GM19238 (cell line): Measurements from ENCODE around the gene CHURC1.
"Not testable (repeated sequence)": the region's sequence is repeated elsewhere in the genome, so short reads cannot be mapped to it uniquely, and the experiment has no call there.

Experiments used
- DNase-seq: peaks from one replicate; pipeline ENCODE4 v3.0.0; 2011; ENCODE audit warnings: low spot score; ENCODE audit not compliant: insufficient read length

The CHURC1 gene

DNA sequence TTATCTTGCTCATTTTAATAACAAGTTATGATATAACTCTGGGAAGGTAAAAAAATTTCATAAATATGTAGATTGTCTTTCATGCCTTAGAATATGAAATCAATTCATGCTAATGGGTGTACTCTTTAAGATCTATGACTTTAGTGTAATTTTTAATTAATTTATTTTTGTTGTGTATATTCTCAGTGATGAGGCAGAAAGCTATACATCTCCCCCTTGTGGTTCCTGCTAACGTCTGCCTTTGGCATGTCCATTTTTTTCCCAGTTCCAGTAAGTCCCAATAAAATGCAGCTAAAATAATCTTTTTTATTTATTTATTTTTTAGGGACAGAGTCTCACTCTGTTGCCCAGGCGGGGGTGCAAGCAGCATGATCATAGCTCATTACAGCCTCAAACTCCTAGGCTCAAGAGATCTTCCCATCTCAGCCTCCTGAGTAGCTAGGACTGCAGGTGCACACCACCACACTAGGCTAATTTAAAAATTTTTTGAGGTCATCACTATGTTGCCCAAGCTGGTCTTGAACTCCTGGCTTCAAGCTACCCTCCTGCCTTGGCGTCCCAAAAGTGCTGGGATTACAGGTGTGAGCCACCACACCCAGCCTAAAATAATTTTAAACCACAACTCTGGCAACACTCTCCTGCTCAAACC, 3.3 kb upstream of the CHURC1 start:
- DNase-seq = no peak

DNA sequence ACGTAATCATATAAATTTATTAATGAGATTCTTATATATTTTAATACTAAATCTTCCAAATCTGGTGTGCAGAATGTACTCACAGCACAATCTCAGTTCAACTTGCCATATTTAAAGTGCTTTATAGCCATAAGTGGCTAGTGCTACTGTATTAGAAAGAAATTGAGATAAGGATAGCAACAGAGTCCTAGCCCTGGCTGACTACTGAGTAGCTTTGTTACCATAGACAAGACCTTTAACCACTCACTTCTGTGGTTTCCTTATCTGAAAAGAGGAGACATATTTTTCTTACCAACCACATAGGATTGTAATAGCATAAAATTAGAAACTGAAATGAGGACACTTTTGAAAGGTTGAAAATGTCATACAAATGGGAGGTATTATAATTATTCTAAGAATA, 2.0 kb upstream of the CHURC1 start:
- no peak for DNase-seq

DNA sequence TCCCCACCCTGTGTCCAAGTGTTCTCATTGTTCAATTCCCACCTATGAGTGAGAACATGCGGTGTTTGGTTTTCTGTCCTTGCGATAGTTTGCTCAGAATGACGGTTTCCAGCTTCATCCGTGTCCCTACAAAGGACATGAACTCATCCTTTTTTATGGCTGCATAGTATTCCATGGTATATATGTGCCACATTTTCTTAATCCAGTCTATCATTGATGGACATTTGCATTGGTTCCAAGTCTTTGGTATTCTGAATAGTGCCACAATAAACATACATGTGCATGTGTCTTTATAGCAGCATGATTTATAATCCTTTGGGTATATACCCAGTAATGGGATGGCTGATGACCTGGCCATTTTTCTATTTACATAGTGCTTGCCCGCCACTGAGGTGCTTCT, 778 bp upstream of the CHURC1 start:
- not testable (repeated sequence) for DNase-seq

DNA sequence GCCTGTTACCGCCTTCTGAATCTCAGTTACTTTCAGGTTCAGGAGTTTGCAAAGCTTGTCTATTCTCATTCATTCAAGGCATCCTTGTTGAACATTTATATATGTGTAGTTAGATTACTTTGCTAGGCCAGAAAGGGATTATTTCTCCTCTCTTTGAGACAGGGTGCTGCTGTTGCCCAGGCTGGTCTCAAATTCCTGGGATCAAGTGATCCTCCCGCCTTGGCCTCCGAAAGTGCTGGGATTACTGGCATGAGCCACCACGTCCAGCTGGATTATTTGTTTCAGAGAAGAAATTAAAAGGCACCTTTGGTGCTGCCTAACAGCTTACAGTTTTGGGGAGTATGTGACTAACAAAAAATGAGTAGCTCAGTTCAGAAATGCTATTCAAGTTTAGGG, 772 bp downstream of the CHURC1 start:
- no peak for DNase-seq

DNA sequence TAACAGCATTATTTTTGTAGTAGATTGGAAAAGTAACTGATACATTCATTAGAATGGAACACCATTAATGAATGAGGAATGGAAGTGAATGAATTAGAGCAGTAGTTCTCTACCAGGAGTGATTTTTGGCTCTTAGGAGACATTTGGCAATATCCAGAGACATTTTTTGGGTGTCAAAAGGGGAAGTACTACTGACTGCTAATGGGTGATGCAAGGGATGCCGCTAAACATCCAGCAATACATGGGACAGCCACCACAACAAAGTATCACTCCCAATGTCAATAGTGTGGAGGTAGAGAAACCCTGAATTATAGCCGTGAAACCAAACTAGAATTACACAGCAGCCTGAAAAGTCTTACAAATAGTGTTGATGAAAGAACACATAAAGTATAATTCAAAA, 1.5 kb downstream of the CHURC1 start:
- DNase-seq = no peak

DNA sequence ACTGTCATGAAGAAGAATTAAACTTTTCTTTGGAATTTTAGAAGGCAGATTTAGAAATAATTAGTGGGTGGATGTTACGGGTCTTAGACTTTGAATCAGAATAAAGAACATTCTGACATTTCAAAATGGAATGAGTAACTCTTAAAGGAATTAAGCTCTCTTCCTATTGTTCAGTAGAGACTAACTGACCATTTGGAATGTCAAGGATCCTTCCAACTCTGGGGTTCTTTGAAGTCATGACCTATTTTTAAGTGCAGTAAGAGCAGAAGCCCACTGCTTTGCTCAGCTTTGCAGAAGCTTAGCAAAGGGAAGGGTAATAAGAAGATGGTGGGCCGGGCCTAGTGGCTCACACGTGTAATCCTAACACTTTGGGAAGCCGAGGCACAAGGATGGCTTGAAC, 4.0 kb downstream of the CHURC1 start:
- no peak for DNase-seq

DNA sequence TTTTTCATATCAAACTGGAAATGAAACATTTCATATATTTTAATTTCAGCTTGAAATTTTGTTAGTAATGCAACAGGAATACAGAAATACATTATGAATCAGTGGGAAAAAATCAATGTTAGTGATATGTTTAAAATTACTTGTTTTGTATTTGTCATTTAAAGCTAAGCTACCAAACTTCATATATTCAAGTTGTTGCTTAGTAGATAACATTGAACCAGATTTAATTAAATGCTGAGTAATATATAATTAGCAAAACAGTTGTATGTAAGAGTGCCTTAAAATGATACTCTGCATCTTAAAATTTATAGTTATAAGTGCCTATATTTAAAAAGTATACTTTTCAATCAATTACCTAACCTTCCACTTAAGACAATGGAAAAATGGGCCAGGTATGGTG, 5.0 kb downstream of the CHURC1 start:
- no peak for DNase-seq

DNA sequence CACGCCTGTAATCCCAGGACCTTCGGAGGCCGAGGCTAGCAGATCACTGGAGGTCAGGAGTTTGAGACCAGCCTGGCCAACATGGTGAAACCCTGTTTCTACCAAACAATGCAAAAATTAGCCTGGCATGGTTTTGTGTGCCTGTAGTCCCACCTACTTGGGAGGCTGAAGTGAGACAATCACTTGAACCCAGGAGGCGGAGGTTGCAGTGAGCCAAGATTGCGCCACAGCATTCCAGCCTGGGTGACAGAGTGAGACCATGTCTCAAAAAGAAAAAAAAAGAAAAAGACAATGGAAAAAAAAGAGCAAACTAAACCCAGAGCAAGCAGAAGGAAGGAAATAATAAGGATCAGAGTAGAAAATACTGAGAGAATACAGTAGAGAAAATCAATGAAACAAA, 5.4 kb downstream of the CHURC1 start:
- DNase-seq = no peak

DNA sequence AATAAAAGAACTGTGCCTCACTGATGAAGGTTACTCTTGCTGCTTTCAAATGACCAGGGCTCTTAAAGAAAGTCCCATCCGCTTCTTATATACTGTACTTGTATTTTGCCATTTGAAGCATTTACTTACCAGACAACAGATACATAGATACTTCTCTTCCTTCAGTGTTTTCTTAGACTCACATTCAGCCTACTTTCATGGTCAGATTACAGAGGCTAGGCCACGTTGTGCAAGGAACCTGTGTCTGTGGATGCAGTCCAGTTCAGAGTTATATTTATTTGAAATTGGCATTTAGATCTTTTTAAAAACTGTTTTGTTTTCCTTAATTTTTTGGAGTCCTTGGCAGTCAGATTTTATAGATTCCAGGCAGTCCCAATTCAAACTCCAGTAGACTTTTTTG, 6.2 kb downstream of the CHURC1 start:
- DNase-seq = no peak

DNA sequence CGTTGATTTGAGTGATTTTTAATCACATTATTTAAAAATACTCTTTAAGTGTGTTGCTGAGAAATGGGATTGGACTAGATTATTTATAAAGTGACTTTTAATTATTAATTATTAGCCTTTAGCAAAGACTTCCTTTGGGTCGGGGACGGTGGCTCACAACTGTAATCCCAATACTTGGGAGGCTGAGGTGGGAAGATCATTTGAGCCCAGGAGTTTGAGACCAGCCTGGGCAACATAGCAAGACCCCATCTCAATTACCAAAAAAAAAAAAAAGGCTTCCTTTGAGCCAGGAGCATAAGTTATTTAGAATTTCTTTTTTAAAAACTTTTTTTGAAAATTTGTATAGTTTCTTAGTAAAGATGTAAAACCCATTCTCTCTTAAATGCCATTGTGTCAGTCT, 8.8 kb downstream of the CHURC1 start:
- no peak for DNase-seq

DNA sequence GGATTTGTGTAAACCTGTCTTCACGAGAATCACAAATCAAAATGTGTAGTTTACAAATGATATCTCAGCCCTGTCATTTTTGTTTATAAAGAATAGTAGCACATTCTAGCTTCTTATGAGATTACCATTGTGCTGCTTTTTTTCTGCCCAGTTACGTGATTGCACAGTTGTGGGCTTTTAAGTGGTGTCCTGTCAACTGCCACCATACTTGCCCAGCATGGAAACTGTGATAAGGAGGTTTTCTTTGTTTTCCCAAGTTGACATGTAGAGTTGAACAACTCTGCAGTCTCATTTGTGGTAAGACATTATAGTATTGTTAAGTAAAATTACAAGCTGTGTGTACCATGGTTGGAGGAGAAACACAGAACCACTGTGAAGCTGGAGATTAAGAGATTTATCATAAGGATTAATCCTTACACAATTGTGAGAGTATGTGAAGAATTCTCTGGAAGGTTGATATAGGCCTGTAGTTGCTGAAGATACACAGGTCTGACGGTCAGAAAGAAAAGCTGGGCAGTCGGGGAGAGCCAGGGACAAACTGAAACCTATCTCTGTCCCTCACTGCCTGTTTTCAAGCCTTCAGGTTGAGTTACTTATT, 12.2 kb downstream of the CHURC1 start:
- DNase-seq = no peak

DNA sequence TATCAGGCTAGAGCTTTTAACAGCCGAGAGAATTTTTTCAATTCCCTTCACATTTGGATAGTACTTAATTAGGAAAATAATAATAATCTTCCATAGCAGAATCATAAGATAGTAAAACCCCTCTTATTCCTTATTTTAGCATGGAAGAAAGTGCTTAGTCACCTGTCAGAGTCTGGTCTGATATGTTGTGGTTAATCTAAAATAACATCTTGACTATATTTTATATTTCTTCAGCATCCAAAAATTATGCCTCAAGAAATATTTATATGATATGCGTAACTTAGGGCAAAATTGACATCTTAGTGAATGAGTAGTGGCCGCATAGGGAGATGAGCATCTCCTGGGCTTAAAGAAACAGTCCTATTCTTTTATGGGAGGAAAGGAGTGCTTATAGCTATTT, 12.8 kb downstream of the CHURC1 start:
- DNase-seq = no peak

DNA sequence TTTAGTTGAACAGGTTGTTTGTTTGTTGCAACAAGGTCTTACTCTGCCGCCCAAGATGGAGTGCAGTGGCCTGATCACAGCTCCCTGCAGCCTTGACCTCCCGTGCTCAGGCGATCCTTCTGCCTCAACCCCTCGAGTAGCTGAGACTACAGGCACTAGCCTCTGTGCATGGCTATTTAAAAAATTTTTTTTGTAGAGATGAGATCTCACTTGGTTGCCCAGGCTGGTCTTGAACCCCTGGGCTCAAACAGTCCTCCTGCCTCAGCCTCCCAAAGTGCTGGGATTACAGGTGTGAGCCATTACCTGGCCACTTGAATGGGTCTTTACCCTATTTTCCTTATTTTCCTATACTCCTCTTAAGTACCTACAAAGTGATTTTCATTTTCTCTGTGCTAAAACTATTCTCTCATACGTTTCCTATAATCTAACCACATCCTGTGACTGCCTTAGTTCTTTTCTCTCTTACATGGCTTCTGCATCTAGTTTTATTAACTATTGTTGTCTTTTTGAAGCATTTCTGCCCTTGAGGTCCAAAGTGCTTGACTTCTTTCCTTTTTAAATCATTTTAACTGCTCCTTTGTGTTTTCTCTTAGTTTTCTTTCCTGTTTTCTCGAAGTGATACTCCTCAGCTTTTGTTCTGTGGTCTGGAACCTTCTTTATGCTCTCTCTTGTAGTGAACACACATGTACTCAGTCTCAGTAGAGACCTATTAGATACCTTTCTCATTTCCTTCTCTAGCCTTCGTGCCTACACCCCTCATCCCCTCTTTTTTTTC, 14.2 kb downstream of the CHURC1 start:
- DNase-seq = no peak

DNA sequence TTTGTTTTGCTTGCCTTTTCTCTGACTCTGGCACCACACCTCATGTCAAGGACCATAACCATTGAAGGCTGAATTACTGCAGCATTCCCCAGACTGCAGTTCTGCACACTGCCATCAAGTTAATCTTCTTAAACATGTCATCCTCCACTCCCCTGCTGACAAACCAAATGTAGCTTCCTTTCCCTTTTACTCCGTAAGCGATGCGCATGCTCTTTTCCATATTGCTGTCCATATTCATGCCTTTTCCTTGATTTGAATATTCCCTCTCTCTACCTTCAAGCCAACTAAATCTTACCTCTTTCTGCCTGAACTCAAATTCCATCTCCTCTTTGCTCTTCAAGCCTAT, 14.7 kb downstream of the CHURC1 start:
- DNase-seq = no peak

DNA sequence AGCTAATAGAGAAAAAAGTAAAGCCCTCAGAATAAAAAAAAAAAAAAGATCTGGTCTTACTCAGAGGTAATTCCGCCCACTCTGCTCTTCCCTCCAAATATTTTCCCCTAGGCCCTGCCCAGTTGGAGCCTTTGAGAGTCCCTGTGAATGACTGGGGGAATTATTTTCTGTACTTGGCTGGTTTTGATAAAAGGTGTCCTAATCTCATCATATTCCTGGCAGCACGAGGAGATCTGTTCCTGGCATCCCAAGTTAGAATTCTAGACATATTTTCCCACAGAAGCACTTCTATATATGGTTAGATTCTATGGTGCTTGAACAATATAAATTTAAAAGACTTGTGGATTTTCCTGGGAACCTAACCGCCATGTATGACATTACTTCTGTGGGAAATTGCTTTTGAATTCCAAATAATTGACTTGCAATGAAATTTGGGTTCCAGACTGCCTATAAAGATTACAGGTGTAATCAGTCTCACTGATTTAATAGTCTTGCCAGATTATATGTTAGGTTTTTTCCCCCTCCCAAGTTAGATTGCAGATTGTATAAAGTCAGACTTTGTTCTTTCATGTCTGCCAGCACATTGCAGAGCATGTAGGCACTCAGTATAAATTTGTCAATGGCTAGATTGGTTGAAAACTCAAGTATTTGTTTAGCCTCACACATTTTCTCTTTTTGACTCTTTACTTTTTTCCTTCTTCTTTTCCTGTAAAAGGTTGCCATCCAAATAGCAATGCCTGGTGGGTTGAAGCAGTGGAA, 16.0 kb downstream of the CHURC1 start:
- no peak for DNase-seq

DNA sequence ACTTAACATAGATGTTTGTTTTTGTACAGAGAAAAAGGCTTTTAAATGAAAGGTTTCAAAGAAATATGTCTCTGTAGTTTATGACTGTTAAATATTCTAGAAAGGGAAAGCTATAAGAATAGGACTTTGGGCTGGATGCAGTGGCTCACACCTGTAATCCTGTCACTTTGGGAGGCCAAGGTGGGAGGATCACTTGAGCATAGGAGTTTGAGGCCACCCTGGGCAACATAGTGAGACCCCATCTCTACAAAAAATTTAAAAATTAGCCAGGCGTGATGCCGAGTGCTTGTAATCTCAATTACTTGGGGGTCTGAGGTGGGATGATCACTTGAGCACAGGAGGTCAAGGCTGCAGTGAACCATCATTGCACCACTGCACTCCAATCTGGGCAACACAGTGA, 16.9 kb downstream of the CHURC1 start:
- no peak for DNase-seq

DNA sequence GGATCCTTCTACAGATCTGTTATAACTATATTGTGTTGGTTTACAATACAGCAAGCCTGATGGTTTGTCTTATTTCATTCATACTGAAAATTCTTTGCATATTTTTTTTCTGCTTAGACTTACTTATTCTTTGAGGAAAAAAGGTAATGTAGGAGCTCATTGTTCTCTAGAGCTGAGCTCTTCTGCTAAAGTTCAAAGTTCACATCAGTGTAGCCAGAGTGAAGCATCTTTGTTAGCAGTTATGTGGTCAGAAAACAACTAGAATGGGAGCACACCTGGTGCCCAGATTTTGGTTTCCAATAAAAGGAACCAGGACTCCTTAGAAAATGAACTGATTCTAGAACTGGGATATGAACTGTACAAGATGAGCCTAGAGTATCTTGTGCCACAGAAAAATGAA, 18.0 kb downstream of the CHURC1 start:
- no peak for DNase-seq

DNA sequence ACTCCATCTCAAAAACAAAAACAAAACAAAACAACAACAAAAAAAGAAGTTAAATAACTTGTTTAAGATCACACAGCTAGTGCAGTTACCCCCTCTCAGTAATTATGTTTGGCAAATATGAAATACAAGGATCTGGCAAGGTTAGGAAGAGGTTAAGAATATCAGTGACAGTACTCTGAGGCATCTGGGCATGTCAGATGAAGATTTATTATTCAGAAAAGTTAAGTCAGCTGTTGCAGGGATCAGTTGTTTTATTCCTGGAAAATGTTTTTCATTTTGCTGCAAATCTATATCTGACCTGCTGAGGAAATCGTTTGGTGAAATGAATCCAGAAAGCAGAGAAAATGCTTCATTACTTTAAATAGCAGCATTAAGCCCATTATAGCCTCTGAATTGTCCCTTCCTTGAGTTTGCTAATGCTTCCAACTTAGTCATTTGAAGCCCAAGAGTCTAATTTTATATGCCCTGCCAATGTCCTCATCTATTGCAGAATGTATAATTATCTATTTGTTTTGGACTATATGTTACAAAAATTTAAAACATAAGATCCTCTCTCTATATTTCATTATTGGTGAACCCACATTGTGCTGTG, 20.2 kb downstream of the CHURC1 start:
- DNase-seq = no peak

DNA sequence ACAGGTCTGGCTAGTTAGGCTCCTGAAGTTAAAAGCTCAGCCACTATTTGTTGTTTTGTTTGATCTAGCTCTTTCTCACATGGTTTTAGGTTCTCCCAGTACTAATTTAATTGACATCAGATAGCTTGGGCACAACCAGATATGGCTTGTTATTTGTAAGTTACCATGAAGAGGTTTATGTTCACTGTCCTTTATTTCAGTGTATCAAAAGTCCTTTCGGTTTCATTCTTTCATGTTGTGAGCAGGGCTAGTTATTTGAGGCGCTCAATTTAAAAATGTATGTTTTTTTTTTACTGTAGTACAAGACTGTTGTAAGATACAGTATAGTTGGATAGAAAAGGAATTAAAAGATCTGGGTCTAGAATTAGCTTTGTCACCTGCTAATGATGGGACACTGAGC, 21.3 kb downstream of the CHURC1 start:
- no peak for DNase-seq

DNA sequence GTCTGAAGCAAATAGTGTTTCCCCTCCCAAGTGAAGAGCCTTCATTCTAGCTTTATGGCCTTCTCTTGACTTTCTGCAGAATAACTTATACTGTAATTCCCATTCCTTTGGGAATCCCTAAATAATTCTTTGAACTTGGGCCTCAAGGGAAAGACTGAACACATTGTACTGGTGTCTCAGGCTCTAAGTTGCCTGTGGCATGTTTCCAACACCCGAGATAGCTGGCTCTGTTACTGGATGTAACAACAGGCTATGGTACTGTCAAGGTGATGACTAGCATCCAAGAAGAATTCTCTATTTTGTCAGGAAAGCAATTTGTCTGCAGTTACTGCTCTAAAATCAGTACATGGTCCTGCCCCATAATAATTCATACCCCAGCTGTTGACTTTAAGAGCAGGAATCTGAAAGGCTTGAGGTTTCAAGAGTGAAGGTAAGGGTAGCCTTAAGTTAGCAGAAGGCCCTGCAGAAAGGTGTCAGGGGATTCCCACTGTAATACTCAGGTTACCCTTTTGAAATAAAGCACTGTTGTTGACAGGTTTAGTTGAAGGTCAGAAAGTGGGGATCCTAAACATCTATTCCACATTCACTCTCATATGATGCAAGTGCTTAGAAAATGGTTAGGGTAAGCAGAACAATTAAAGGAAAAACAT, 23.0 kb downstream of the CHURC1 start:
- no peak for DNase-seq

DNA sequence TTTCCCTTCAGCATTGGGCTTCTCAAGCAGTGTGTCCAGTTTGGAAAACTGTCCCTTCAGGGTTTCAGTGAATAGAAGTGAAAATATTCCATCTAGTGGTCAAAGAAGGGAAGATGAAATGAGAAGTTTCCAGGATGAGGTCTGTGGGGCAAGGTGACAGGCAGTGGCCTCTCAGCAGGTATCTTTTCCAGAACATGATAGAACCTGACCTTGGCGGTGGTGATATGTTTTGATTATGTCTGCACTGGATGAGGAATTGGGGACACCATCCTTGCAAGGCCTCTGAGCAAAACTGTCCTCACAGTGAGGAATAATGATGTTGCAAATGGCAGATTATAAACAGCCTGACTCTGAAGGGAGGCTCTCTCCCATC, 23.6 kb downstream of the CHURC1 start:
- DNase-seq = no peak
